HEK293 (cell line): ENCODE data around the gene ZNF81.

Experiments used
- CTCF ChIA-PET: fragments of 350-600 bp; formaldehyde crosslinking; extraction: SDS; loops from one replicate; lab custom pipeline; 2021; ENCODE audit warnings: antibody characterized with exemption; lab: Yijun Ruan, JAX
- POLR2A ChIA-PET: fragments of 300-600 bp; formaldehyde crosslinking; extraction: SDS; loops from one replicate; lab custom pipeline; 2020; ENCODE audit warnings: antibody characterized with exemption, inconsistent platforms; lab: Yijun Ruan, JAX
- H3K27ac ChIP-seq: fragments of 200-500 bp; sonication (Bioruptor generic); 2 replicates; pipeline ENCODE4 v1.5.1; 2014; ENCODE audit warnings: low read depth, low read length, control low read depth, inconsistent platforms; ENCODE audit errors: extremely low read depth
- H3K36me3 ChIP-seq, 2 experiments: fragments of 200-500 bp in 1 of 2; sonication (Bioruptor generic) in 1 of 2; 1 replicate in 1 of 2; 2 replicates in 1 of 2; pipeline ENCODE4 v1.5.1; 2014 to 2017; ENCODE audit warnings: inconsistent platforms in 2 of 2, low read length in 2 of 2; ENCODE audit not compliant: control insufficient read depth in 2 of 2, insufficient read depth in 1 of 2
- H3K4me1 ChIP-seq: fragments of 200-500 bp; sonication (Bioruptor generic); 2 replicates; pipeline ENCODE4 v1.5.1; 2014; ENCODE audit warnings: mild to moderate bottlenecking, low read length, inconsistent platforms; ENCODE audit not compliant: control insufficient read depth, insufficient read depth
- H3K4me3 ChIP-seq: 2 replicates; pipeline ENCODE4 v1.5.1; 2011; ENCODE audit warnings: low read depth, mild to moderate bottlenecking, control low read depth, low read length, moderate library complexity
- H3K9me3 ChIP-seq: fragments of 200-500 bp; sonication (Bioruptor generic); 2 replicates; pipeline ENCODE4 v1.5.1; 2014; ENCODE audit warnings: low read depth, low read length, inconsistent platforms; ENCODE audit not compliant: control insufficient read depth, insufficient read depth
- GLIS1 ChIP-seq: fragments of 450-650 bp; formaldehyde crosslinking; IDR thresholded peaks from 2 replicates; pipeline ENCODE4 v1.5.1; 2016; ENCODE audit warnings: missing biosample characterization, missing genetic modification characterization
- GLIS2 ChIP-seq: fragments of 450-650 bp; formaldehyde crosslinking; IDR thresholded peaks from 2 replicates; pipeline ENCODE4 v1.5.1; 2016; ENCODE audit warnings: missing biosample characterization, missing genetic modification characterization
- HOXA7 ChIP-seq: sonication (generic); formaldehyde crosslinking; IDR thresholded peaks from 2 replicates; pipeline ENCODE4 v1.8.1; 2022; ENCODE audit warnings: missing genetic modification reagents, borderline replicate concordance
- ZNF184 ChIP-seq: fragments of 450-650 bp; IDR thresholded peaks from 2 replicates; pipeline ENCODE4 v1.5.1; 2018; ENCODE audit warnings: missing biosample characterization, mild to moderate bottlenecking, missing genetic modification characterization
- ZNF239 ChIP-seq: fragments of 450-650 bp; formaldehyde crosslinking; IDR thresholded peaks from 2 replicates; pipeline ENCODE4 v1.5.1; 2016; ENCODE audit warnings: missing biosample characterization, missing genetic modification characterization
- ZNF529 ChIP-seq: fragments of 450-650 bp; formaldehyde crosslinking; IDR thresholded peaks from 2 replicates; pipeline ENCODE4 v1.5.1; 2017; ENCODE audit warnings: missing genetic modification characterization, missing biosample characterization; ENCODE audit not compliant: insufficient replicate concordance
- ZNF654 ChIP-seq: fragments of 450-650 bp; formaldehyde crosslinking; IDR thresholded peaks from 2 replicates; pipeline ENCODE4 v1.5.1; 2016; ENCODE audit warnings: low read depth, missing biosample characterization, missing genetic modification characterization
- ZNF747 ChIP-seq: fragments of 450-650 bp; formaldehyde crosslinking; IDR thresholded peaks from 2 replicates; pipeline ENCODE4 v1.5.1; 2016; ENCODE audit warnings: missing biosample characterization, missing genetic modification characterization
- ZNF777 ChIP-seq: fragments of 450-650 bp; formaldehyde crosslinking; IDR thresholded peaks from 2 replicates; pipeline ENCODE4 v1.5.1; 2017; ENCODE audit warnings: missing biosample characterization, missing genetic modification characterization, borderline replicate concordance
- TF ChIP-seq, protein P1 (sequence below): fragments of 450-650 bp; formaldehyde crosslinking; IDR thresholded peaks from 2 replicates; pipeline ENCODE4 v1.5.1; 2016; ENCODE audit warnings: missing biosample characterization, missing genetic modification characterization
- TF ChIP-seq, protein P2 (sequence below): fragments of 450-650 bp; formaldehyde crosslinking; IDR thresholded peaks from 2 replicates; pipeline ENCODE4; 2016; ENCODE audit warnings: missing biosample characterization, missing genetic modification characterization
- TF ChIP-seq, protein P3 (sequence below): fragments of 450-650 bp; formaldehyde crosslinking; IDR thresholded peaks from 2 replicates; pipeline ENCODE4 v1.5.1; 2016; ENCODE audit warnings: missing biosample characterization, missing genetic modification characterization, borderline replicate concordance
- TF ChIP-seq, protein P4 (sequence below): fragments of 450-650 bp; formaldehyde crosslinking; IDR thresholded peaks from 2 replicates; pipeline ENCODE4 v1.5.1; 2017; ENCODE audit warnings: missing biosample characterization, missing genetic modification characterization
- TF ChIP-seq, protein P5 (sequence below): fragments of 450-650 bp; formaldehyde crosslinking; IDR thresholded peaks from 2 replicates; pipeline ENCODE4 v1.5.1; 2016; ENCODE audit warnings: missing biosample characterization, missing genetic modification characterization

Gene ZNF81

DNA sequence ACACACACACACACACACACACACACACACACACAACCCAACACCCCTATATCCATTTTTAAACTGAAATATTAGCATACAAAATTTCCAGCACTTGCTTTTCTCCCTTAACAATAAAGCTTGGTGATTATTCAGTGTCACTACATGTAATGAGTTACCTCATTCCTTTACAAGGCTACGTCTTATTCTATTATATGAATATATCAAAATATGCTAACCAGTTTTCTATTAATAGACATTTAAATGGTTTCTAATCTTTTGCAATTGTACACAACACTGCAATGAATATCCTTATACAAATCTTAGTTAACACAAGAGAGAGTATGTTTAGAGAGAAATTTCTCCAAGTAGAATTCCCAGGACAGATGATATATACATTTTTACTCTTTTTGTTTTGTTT is 14.2 kb downstream of the ZNF81 start:
- Histone ChIP-seq H3K36me3 (peaks cover 6 to 38% of the 10 kb centered on the region in 2 experiments), H3K27ac (no peak overlapping the region), H3K9me3 (no peaks in the 10 kb centered on the region), H3K4me1 (no peaks in the 10 kb centered on the region), H3K4me3 (no peak overlapping the region)
- TF ChIP-seq ZNF239 (tag by site-specific recombination) (no peak), ZNF184 (tag by site-specific recombination) (no peak), GLIS2 (tag by site-specific recombination) (no peak), ZNF529 (tag by site-specific recombination) (no peak), HOXA7 (CRISPR knock-in tag) (no peak)
- TF ChIP-seq, protein P1, sequence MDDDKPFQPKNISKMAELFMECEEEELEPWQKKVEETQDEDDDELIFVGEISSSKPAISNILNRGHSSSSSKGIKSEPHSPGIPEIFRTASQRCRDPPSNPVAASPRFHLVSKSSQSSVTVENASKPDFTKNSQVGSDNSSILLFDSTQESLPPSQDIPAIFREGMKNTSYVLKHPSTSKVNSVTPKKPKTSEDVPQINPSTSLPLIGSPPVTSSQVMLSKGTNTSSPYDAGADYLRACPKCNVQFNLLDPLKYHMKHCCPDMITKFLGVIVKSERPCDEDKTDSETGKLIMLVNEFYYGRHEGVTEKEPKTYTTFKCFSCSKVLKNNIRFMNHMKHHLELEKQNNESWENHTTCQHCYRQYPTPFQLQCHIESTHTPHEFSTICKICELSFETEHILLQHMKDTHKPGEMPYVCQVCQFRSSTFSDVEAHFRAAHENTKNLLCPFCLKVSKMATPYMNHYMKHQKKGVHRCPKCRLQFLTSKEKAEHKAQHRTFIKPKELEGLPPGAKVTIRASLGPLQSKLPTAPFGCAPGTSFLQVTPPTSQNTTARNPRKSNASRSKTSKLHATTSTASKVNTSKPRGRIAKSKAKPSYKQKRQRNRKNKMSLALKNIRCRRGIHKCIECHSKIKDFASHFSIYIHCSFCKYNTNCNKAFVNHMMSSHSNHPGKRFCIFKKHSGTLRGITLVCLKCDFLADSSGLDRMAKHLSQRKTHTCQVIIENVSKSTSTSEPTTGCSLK (tag by site-specific recombination) = no peak
- TF ChIP-seq, protein P2, sequence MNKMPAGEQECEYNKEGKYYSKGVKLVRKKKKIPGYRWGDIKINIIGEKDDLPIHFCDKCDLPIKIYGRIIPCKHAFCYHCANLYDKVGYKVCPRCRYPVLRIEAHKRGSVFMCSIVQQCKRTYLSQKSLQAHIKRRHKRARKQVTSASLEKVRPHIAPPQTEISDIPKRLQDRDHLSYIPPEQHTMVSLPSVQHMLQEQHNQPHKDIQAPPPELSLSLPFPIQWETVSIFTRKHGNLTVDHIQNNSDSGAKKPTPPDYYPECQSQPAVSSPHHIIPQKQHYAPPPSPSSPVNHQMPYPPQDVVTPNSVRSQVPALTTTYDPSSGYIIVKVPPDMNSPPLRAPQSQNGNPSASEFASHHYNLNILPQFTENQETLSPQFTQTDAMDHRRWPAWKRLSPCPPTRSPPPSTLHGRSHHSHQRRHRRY (tag by site-specific recombination) = no peak
- TF ChIP-seq, protein P3, sequence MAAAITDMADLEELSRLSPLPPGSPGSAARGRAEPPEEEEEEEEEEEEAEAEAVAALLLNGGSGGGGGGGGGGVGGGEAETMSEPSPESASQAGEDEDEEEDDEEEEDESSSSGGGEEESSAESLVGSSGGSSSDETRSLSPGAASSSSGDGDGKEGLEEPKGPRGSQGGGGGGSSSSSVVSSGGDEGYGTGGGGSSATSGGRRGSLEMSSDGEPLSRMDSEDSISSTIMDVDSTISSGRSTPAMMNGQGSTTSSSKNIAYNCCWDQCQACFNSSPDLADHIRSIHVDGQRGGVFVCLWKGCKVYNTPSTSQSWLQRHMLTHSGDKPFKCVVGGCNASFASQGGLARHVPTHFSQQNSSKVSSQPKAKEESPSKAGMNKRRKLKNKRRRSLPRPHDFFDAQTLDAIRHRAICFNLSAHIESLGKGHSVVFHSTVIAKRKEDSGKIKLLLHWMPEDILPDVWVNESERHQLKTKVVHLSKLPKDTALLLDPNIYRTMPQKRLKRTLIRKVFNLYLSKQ = no peak
- TF ChIP-seq, protein P4, sequence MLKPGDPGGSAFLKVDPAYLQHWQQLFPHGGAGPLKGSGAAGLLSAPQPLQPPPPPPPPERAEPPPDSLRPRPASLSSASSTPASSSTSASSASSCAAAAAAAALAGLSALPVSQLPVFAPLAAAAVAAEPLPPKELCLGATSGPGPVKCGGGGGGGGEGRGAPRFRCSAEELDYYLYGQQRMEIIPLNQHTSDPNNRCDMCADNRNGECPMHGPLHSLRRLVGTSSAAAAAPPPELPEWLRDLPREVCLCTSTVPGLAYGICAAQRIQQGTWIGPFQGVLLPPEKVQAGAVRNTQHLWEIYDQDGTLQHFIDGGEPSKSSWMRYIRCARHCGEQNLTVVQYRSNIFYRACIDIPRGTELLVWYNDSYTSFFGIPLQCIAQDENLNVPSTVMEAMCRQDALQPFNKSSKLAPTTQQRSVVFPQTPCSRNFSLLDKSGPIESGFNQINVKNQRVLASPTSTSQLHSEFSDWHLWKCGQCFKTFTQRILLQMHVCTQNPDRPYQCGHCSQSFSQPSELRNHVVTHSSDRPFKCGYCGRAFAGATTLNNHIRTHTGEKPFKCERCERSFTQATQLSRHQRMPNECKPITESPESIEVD = no peak
- ChIA-PET POLR2A (no interaction called here), CTCF (no interaction called here)

DNA sequence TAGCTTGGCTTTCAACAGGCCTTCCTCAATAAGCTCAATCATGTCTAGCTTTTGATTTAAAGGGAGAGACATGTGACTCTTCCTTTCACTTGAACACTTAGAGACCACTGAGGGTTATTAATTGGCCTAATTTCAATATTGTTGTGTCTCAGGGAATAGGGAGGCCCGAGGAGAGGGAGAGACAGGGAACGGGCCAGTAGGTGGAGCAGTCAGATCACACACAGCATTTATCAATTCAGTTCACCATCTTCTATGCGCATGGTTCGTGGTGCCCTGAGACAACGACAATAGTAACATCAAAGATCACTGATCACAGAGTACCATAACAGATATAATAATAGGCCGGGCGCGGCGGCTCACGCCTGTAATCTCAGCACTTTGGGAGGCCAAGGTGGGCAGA is 17.8 kb downstream of the ZNF81 start:
- ChIA-PET CTCF (interaction anchor here (0.7 to 1.4 kb wide), 8 partner anchors 8 to 175 kb away, joined by 3 to 6 read pairs (median 4); no protein-coding TSS in a partner anchor), POLR2A (no interaction called here)
- Histone ChIP-seq H3K9me3 (no peaks in the 10 kb centered on the region), H3K4me3 (no peak overlapping the region), H3K4me1 (no peaks in the 10 kb centered on the region), H3K36me3 (peaks cover 0 to 23% of the 10 kb centered on the region in 2 experiments; a peak in 1 of 3 replicates), H3K27ac (no peak overlapping the region)
- TF ChIP-seq ZNF654 (tag by site-specific recombination) (peak; percentile 19), ZNF777 (tag by site-specific recombination) (no peak)

DNA sequence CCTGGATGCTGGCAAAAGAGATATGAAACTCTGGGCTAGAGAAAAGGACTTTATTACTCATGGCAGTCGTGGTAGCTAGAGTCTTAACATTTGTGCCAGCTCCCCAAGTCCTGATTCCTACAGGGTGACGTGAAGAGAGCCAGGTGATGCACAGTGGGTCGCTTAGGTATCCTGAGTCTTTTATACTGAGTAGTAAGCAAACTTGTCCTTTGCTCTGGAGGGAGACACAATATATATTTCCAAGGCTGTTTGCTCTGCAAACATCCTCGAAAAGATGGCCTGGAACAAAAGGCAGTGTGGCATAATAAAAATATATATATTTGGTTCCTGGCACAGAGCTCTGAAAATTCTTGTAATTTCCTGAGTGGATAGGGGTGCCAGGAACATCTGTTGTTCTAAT is 23.0 kb downstream of the ZNF81 start:
- POLR2A ChIA-PET = no interaction called here
- TF ChIP-seq GLIS1 (tag by site-specific recombination) (no peak), ZNF747 (no peak)
- TF ChIP-seq, protein P5, sequence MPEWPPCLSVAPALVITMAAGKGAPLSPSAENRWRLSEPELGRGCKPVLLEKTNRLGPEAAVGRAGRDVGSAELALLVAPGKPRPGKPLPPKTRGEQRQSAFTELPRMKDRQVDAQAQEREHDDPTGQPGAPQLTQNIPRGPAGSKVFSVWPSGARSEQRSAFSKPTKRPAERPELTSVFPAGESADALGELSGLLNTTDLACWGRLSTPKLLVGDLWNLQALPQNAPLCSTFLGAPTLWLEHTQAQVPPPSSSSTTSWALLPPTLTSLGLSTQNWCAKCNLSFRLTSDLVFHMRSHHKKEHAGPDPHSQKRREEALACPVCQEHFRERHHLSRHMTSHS (tag by site-specific recombination) = no peak
- TF ChIP-seq, all 188 proteins: peak for 0
- H3K27ac ChIP-seq = no peak overlapping the region
- H3K4me3 ChIP-seq = no peak overlapping the region
- CTCF ChIA-PET = interaction anchor here (0.8 kb wide), 1 partner anchor 11 kb away, joined by 4 read pairs; no protein-coding TSS in a partner anchor
- no peaks in the 10 kb centered on the region for H3K4me1 ChIP-seq
- no peaks in the 10 kb centered on the region for H3K9me3 ChIP-seq
- peaks cover 0 to 23% of the 10 kb centered on the region in 2 experiments; a peak in 1 of 3 replicates for H3K36me3 ChIP-seq
